GM18870 (cell line): ENCODE measurements around the gene PLCH2.
"Not testable (repeated sequence)": the region's sequence is repeated elsewhere in the genome, so short reads cannot be mapped to it uniquely, and the experiment has no call there.

Experiments used
- ATAC-seq: cut with Tn5 transposase; IDR thresholded peaks from one replicate; pipeline ENCODE4 v1.9.1; 2021; ENCODE audit warnings: moderate library complexity; ENCODE audit not compliant: unreplicated experiment

Gene PLCH2

DNA sequence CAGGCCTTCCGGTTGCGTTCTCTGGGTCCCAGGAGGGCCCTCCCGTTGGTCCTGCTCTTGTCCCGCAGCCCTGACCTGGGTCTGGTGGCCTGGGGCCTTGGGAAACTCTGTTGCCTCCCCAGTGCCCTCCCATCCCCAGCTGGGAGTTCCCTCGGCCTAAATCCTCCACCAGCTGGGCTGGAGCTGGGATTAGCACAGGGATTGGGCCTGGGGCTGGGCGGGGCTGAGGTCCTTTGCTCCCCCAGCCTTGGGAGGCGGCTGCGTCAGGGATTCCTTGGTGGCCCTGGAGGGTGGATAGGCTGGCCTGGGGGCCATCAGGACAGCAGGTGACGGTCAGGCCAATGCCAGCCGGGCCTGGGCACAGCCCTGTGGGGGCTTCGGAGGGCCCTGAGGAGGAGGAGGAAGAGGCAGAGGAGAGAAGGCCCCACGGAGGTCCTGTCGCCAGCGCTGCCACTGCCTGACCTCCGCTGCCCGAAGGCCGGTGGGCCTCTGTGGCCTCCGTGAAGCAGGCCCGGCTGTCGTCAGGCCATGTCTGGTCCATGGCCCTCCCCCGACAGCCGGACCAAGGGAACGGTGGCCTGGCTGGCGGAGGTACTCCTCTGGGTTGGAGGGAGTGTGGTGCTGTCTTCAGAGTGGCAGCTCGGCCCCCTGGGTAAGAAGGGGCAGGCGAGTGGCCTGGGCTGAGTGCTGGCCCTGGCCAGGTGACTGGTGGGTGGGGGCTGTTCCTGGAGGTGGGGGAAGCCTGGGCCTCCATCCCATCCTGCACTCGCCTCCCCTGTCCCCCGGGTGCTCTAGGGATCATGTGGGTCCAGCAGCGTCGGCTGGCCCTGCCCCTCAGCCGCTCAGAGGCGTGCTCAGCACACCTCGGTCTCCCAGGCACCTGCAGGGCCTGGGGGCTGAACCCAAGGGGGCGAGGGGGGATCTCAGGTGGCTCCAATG is at the start of gene PLCH2:
TSS of gene PLCH2 (plus strand) at position 229 of the 939 bp plus-strand sequence. CDS start at position 529, 300 bp downstream.
- ATAC-seq = no peak

GRCh38 chr1:2426540-2426939 is 49.5 kb upstream of the PLCH2 start:
- no peak for ATAC-seq

GRCh38 chr1:2427051-2427450 is 49.0 kb upstream of the PLCH2 start:
- ATAC-seq = no peak

- no peak for ATAC-seq
Observed at GRCh38 chr1:2427976-2428375, 48.1 kb upstream of the PLCH2 start.

DNA sequence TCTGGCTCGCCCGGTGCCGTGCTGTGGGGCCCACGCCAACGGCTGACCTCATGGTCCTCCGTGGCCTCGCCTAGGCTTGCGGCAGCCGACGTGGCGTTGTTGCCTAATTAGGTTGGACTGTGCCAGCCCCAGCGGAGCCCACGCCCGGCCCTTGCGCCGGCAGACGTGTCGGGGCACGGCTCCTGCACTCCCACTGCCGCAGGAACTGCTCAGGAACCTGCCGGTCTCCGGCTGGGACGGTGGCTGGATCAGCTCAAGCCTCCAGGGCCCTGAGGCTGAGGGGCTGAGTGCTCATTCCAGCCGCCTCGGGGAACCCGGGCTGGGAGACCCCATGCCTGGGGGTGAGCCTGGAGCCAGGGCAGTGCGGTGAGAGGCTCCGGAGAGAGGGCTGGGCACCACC is 47.6 kb upstream of the PLCH2 start:
- ATAC-seq = no peak

DNA sequence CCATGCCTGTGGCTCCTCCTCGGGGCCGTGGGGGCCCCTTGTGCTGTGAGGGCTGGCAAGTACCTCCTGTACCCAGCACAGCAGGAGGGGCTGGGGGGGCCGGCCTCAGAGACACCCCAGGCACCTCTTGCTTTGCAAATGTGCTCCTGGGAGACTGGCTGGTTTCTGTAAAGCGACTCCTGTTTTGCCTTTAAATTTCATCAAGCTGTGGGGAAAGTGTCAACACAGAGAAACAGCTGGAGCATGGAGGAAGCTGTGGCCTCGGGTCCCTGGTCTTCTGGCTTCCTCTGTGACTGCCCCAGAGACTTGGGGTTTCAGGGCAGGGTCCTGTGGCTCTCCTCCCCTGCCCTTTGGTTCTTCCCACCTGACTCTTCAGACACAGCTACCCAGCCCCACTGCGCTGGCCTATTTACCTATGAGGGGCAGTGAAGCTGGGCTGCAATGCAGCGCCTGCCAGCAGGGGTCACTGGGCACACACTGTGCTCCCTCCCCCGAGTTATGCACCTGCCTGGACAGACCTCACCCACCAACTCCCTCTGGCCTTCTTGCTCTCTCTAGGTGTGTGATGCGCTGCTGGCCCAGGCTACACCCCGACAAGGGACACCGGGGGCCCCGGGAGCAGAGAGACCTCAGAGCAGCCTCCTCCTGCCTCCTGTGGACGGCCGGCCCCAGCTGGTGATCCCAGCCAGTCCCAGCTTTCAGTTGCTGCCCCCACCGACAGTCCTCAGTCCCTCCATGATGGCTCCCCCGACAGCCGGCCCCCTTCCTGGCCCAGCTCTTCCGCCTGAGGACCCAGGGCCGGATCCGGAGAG is 46.1 kb upstream of the PLCH2 start:
- no peak for ATAC-seq

- no peak for ATAC-seq
Observed at GRCh38 chr1:2430592-2430973, 45.5 kb upstream of the PLCH2 start.

GRCh38 chr1:2431103-2431502 is 45.0 kb upstream of the PLCH2 start:
- ATAC-seq = no peak

DNA sequence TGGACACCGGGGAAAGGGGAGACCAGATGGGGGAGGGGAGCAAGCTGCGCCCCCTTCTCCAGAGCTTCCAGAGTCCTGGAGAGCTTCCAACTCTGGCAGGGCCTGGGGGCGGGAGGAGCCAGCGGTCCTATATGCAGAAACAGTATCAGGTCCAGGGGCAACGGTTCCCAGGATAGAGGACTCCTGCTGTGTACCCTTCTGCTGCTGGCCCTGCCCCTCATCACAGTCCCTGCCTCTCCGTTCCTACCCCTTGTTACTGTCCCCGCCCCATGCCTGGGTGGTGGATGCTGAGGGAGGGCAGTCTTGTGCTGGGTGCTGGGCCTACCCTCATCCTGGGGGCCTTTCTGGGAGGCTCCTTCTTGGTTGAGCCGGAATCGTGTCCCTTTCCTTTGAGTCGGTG is 44.6 kb upstream of the PLCH2 start:
- ATAC-seq = no peak

GRCh38 chr1:2432441-2432844 is 43.6 kb upstream of the PLCH2 start:
- no peak for ATAC-seq

- ATAC-seq = no peak
Observed at GRCh38 chr1:2433196-2433595, 42.9 kb upstream of the PLCH2 start.

DNA sequence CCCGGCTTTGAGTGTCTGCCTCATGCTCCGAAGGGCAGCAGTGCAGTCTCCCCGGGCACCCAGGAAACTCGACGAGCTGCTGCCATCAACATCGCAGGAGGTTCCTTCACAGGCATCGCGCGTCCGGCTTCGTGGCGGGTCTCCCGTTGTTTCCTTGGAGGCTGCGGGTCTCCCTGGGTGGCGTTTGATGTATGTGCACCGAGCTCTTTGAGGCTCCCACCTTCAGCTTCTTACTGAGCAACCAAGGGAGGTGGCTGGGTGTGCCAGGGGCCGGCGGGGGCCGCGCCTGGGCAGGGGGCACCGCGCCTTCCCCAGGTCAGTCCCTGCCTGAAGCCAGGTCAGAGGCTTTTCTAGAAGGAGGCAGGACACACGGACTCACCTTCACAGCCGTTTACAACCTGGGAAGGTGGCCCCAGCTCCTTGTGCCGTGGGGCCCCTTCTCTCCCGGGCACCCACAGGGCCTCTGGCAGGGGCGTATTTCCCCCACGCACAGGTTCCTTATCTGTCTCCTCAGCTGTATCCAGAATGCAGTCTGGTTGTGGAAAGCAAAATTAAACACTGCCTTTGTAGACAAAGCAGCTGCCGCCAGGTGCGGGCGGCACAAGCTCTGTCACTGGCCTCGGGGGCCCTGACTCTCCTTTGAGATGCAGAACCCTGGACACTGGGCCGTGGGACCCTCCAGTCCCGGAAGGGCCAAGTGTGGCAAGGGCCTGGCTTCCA is 42.0 kb upstream of the PLCH2 start:
- no peak for ATAC-seq

- ATAC-seq = no peak
Observed at GRCh38 chr1:2435091-2435490, 41.0 kb upstream of the PLCH2 start.

- ATAC-seq = no peak
Observed at GRCh38 chr1:2435746-2436355, 40.2 kb upstream of the PLCH2 start.

DNA sequence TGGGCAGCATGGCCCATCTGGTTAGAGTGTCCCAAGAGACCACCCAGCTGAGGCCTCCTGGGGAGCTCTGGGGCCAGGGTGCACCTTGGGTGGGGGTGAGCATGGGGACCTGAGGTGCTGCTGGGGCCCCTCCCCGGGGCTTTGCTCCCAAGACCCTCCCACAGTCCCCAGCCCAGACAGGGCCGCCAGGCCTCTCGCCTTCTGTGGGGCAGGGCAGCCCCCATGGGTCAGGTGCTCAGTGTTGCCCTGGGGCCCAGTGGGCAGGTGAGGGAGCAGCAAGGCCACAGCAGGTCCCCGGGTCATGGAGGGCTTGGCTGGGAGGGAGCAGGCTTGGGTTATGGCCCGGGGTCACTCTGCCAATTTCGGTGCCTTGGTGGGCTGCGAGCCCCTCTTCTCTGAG is 39.2 kb upstream of the PLCH2 start:
- no peak for ATAC-seq

GRCh38 chr1:2437617-2438016 is 38.5 kb upstream of the PLCH2 start:
- ATAC-seq = no peak

DNA sequence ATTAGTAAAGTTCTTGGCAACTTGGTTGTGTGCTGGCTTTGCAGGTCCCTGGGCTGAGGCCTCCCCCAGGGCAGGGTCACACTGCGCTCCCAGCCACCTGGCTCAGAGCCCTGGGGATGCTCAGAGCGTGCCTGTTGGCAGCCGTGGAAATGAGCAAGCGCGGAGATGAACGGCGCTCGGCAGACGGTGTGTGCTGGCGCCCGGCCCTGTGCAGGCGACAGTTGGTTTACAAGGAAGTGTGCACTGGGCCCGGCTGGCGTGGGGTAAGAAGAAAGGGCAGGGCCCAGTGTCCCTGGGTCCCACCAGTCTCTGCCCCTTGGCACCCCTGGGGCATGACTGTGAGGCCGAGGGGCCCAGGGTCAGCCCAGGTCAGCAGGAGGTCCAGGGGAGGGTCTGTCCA is 38.1 kb upstream of the PLCH2 start:
- no peak for ATAC-seq

GRCh38 chr1:2438641-2439040 is 37.4 kb upstream of the PLCH2 start:
- no peak for ATAC-seq

DNA sequence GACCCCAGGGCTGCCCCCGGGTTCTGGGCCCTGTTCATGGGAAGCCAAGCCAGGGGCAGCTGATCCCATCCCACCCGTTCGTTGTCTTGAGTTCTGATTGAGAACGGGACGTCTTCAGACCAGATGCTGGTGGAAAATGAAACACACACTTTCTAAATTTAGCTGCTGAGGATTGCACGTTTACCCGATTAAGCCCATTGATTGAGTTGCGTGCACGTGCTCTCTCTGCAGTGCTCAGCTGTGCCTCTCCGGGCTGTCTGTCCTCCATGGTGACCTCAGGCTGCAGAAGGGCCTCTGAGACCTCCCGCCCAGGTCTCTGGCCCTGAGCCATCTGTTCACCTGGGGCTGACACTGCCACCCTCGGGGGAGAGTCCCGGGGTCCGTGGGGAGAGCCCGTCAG is 36.7 kb upstream of the PLCH2 start:
- no peak for ATAC-seq

DNA sequence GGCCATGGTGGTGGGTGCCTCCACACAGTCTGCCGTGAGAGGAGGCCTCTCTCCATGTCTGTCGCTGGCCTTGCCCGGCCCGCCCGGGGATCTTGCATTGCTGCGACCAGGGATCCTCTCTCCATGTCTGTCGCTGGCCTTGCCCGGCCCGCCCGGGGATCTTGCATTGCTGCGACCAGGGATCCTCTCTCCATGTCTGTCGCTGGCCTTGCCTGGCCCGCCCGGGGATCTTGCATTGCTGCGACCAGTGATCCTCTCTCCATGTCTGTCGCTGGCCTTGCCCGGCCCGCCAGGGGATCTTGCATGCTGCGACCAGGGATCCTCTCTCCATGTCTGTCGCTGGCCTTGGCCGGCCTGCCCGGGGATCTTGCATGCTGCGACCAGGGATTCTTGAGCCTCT is 35.7 kb upstream of the PLCH2 start:
- ATAC-seq = not testable (repeated sequence)

DNA sequence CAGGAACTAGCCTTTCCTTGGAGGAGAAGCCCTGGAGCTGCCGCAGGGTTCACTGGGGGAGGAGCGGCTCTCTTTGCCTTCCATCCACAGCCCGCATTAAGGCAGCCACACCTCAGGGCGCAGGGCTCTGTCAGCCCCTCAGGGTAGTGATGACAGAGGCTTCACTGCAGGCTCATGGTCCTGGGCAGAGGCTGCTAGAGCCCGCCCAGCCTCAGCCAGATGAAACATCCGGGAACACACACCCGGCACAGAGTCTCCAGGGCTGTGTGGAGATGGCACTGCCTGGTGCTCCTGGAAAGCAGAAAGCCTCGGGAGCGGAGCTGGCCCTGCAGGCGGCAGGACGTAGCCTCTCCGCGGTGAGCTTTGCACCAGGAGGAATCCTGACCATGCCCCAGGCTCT is 34.3 kb upstream of the PLCH2 start:
- ATAC-seq = no peak
